Renal pelvis (tissue), 4 donors: ENCODE measurements around the gene AGBL1. TPM values are rescaled to one million over a fixed set of nuclear protein-coding genes. Genes with fewer than 3 reads are reported as not detected.

ENCODE experiments used
- DNase-seq: peaks from one replicate; pipeline ENCODE4 v3.0.0-alpha.2; 2013
- polyA plus RNA-seq, 3 donors: library from polyadenylated mRNA; unstranded; fragments of 120-200 nt; gene quantifications; one replicate each; pipeline ENCODE4 v1.2.1, GENCODE V29; 2013; ENCODE audit not compliant: insufficient read length in 3 of 3

Gene AGBL1
- polyA plus RNA-seq, 3 donors, result 0.14 to 0.16 (median 0.15) TPM

GRCh38 chr15:86163816-86164215 lies 84.1 kb downstream of the AGBL1 start:
- DNase-seq, result no peak

- peak; percentile 34 for DNase-seq
These were observed 84.7 kb downstream of the AGBL1 start for GRCh38 chr15:86164232-86164898.

GRCh38 chr15:86165265-86166211 lies 85.9 kb downstream of the AGBL1 start:
- peak; percentile 14 for DNase-seq

GRCh38 chr15:86167841-86168240 lies 88.2 kb downstream of the AGBL1 start:
- DNase-seq, result no peak

GRCh38 chr15:86178845-86179244 lies 99.2 kb downstream of the AGBL1 start:
- no peak for DNase-seq

- no peak for DNase-seq
These were observed 104.2 kb downstream of the AGBL1 start for GRCh38 chr15:86183596-86184491.

GRCh38 chr15:86193716-86194380 lies 114.2 kb downstream of the AGBL1 start:
- DNase-seq, result no peak

- DNase-seq, result no peak
These were observed 118.1 kb downstream of the AGBL1 start for GRCh38 chr15:86197770-86198169.

GRCh38 chr15:86199467-86200145 lies 119.9 kb downstream of the AGBL1 start:
- DNase-seq, result no peak

- DNase-seq, result no peak
These were observed 121.8 kb downstream of the AGBL1 start for GRCh38 chr15:86201313-86202008.

- DNase-seq, result no peak
These were observed 123.8 kb downstream of the AGBL1 start for GRCh38 chr15:86203462-86203861.

- no peak for DNase-seq
These were observed 125.4 kb downstream of the AGBL1 start for GRCh38 chr15:86205096-86205495.

- no peak for DNase-seq
These were observed 133.7 kb downstream of the AGBL1 start for GRCh38 chr15:86213420-86213819.

- no peak for DNase-seq
These were observed 134.2 kb downstream of the AGBL1 start for GRCh38 chr15:86213888-86214287.

- no peak for DNase-seq
These were observed 141.4 kb downstream of the AGBL1 start for GRCh38 chr15:86221119-86221518.

- no peak for DNase-seq
These were observed 149.6 kb downstream of the AGBL1 start for GRCh38 chr15:86229306-86229705.

- no peak for DNase-seq
These were observed 150.3 kb downstream of the AGBL1 start for GRCh38 chr15:86229936-86230335.

- peak; percentile 27 for DNase-seq
These were observed 152.4 kb downstream of the AGBL1 start for GRCh38 chr15:86231864-86232721.

GRCh38 chr15:86235667-86236066 lies 156.0 kb downstream of the AGBL1 start:
- no peak for DNase-seq
